ENCODE data around the gene FARSB. TPM values are rescaled to one million over a fixed set of nuclear protein-coding genes. Genes with fewer than 3 reads are reported as not detected.

The FARSB gene
- total RNA-seq, 2 experiments from 2014 or later, result 55.9 to 56.7 TPM

- CTCF ChIA-PET, result interaction anchor here (0.8 to 3.5 kb wide), 4 partner anchors 11 to 251 kb away, joined by 3 to 32 read pairs (median 6); no protein-coding TSS in a partner anchor
- Mint-ChIP-seq H3K4me1 (ENCODE audit: low read depth) (peaks cover 7% of the 10 kb centered on the region), H3K27ac (no peak overlapping the region), H3K27me3 (peaks cover 1% of the 10 kb centered on the region), H3K9me3 (no peaks in the 10 kb centered on the region), H3K4me3 (no peak overlapping the region), H3K36me3 (ENCODE audit: low read depth) (no peaks in the 10 kb centered on the region)
- DNase-seq (no peak), ATAC-seq (no peak)
- POLR2A ChIA-PET, result no interaction called here
- TF ChIP-seq, protein P1, sequence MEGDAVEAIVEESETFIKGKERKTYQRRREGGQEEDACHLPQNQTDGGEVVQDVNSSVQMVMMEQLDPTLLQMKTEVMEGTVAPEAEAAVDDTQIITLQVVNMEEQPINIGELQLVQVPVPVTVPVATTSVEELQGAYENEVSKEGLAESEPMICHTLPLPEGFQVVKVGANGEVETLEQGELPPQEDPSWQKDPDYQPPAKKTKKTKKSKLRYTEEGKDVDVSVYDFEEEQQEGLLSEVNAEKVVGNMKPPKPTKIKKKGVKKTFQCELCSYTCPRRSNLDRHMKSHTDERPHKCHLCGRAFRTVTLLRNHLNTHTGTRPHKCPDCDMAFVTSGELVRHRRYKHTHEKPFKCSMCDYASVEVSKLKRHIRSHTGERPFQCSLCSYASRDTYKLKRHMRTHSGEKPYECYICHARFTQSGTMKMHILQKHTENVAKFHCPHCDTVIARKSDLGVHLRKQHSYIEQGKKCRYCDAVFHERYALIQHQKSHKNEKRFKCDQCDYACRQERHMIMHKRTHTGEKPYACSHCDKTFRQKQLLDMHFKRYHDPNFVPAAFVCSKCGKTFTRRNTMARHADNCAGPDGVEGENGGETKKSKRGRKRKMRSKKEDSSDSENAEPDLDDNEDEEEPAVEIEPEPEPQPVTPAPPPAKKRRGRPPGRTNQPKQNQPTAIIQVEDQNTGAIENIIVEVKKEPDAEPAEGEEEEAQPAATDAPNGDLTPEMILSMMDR (IDR thresholded peaks at IDR 0.05), result no peak
- intact Hi-C loops (cut with micrococcal nuclease), result no loop called here
Measured at GRCh38 chr2:222688917-222689316, 33.0 kb upstream of the FARSB start.

DNA sequence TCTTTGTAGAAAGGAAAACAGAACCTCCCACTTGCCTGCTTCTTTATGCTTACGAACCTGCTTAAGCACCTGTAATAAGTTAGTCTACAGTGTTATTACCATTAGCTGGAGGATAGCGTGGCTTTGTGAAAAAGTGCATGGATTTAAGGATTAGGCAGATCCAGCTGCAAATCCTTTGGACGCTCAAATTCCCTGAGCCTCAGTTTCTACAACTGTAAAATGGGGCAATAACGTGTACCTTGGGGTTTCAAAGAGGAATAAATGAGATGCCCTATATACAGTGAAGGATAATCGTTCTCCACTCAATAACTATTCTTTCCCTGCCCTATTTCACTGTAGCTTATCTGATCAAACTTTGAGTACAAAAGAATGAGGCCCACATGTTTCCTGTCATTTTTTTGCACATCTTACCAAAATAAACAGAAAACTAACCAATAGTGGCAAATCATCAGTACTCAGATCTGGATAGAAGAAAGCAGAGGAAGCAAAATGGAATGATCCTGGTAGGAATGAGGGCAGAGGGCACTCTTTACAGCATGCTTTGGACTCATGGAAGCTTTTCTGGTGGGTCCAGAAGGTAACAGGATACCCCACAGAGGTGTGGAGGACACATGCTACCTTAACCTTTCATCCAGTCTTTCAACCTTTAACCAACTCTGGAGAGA, 30.3 kb upstream of the FARSB start:
- TF ChIP-seq, protein P1 (IDR thresholded peaks at IDR 0.05), result no peak
- ATAC-seq (no peak), DNase-seq (no peak)
- no peak overlapping the region for H3K4me3 Mint-ChIP-seq
- CTCF ChIA-PET, result interaction anchor here (1.2 to 1.9 kb wide), 3 partner anchors 11 to 253 kb away, joined by 3 to 6 read pairs (median 4); no protein-coding TSS in a partner anchor
- H3K4me1 Mint-ChIP-seq (ENCODE audit: low read depth), result peaks cover 7% of the 10 kb centered on the region
- H3K27me3 Mint-ChIP-seq, result peaks cover 3% of the 10 kb centered on the region
- POLR2A ChIA-PET, result no interaction called here
- no peaks in the 10 kb centered on the region for H3K9me3 Mint-ChIP-seq
- H3K27ac Mint-ChIP-seq, result no peak overlapping the region
- no peaks in the 10 kb centered on the region for H3K36me3 Mint-ChIP-seq (ENCODE audit: low read depth)
- intact Hi-C loops (cut with micrococcal nuclease), result no loop called here

DNA sequence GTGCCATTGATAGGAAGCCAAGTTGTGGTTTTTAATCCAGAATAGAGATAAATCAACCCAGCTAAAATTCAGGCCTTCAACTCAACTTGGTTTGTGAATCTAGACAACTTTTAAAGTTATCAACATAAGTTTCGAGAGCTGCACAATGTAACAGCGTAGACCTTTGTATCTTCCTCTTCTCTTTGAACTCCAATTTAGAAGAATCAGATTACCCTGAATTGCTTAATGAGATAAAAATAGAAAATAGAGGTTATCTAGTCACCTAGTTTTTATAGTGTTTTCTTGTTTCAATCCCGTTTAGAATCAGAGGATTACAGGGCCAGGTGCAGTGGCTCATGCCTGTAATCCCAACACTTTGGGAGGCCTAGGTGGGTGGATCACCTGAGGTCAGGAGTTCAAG, 27.9 kb upstream of the FARSB start:
- POLR2A ChIA-PET, result no interaction called here
- intact Hi-C loops (cut with micrococcal nuclease), result no loop called here
- no peak for ATAC-seq
- no peaks in the 10 kb centered on the region for H3K4me1 Mint-ChIP-seq (ENCODE audit: low read depth)
- CTCF ChIA-PET, result no interaction called here
- no peaks in the 10 kb centered on the region for H3K9me3 Mint-ChIP-seq
- peaks cover 9% of the 10 kb centered on the region for H3K27me3 Mint-ChIP-seq
- H3K36me3 Mint-ChIP-seq (ENCODE audit: low read depth), result no peaks in the 10 kb centered on the region
- no peak for DNase-seq
- H3K4me3 Mint-ChIP-seq, result no peak overlapping the region
- H3K27ac Mint-ChIP-seq, result no peak overlapping the region
- TF ChIP-seq, protein P1 (IDR thresholded peaks at IDR 0.05), result no peak

DNA sequence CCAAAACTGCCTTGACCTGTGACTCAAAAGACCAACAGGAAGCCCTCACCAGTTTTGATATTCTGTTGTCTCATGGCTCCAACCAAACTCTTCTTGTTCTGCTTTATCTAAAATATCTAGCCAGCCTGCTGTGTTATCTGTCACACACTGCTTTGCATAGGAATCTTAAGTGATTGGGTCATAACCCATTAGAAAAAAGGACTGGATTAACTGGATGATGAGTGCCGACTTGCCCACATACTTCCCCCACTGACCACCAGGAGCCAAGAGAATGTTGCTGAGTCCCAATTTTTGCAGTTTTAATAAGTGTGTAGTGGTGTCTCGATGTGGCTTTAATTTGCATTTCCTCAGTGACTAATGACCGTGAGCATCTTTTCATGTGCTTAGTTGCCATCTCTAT, 22.1 kb upstream of the FARSB start:
- CTCF ChIA-PET, result interaction anchor here (1.3 to 4.7 kb wide), 3 partner anchors 9 to 261 kb away, joined by 4 to 32 read pairs (median 5); no protein-coding TSS in a partner anchor
- intact Hi-C loops (cut with micrococcal nuclease), result no loop called here
- TF ChIP-seq, protein P1 (IDR thresholded peaks at IDR 0.05), result no peak
- Mint-ChIP-seq H3K36me3 (ENCODE audit: low read depth) (no peaks in the 10 kb centered on the region), H3K27ac (no peak overlapping the region), H3K9me3 (no peaks in the 10 kb centered on the region), H3K4me3 (no peak overlapping the region), H3K27me3 (peaks cover 30% of the 10 kb centered on the region), H3K4me1 (ENCODE audit: low read depth) (no peaks in the 10 kb centered on the region)
- ATAC-seq (no peak), DNase-seq (no peak)
- POLR2A ChIA-PET, result no interaction called here

GRCh38 chr2:222673883-222674282, 18.0 kb upstream of the FARSB start:
- intact Hi-C loops (cut with micrococcal nuclease), result no loop called here
- ChIA-PET POLR2A (no interaction called here), CTCF (no interaction called here)
- Mint-ChIP-seq H3K4me3 (no peak overlapping the region), H3K4me1 (ENCODE audit: low read depth) (peaks cover 8% of the 10 kb centered on the region), H3K27ac (no peak overlapping the region), H3K36me3 (ENCODE audit: low read depth) (no peaks in the 10 kb centered on the region), H3K9me3 (no peaks in the 10 kb centered on the region), H3K27me3 (peaks cover 52% of the 10 kb centered on the region)
- TF ChIP-seq, protein P1 (IDR thresholded peaks at IDR 0.05), result no peak
- no peak for DNase-seq
- no peak for ATAC-seq

Data from activated CD8-positive, alpha-beta T cell treated with anti-CD3 and anti-CD28 coated beads for 36 hours (primary cell).